Panc1 (cell line): ENCODE results near the gene CCDC171. TPM values are rescaled to one million over a fixed set of nuclear protein-coding genes. Genes with fewer than 3 reads are reported as not detected.

ENCODE experiments used
- ATAC-seq: fragments of 200-7000 bp; cut with Tn5 transposase; 2 replicates; pipeline ENCODE4 v1.9.1; 2020; ENCODE audit warnings: mild to moderate bottlenecking, moderate library complexity
- BruUV-seq: library from RNA; stranded (reverse); fragments of 400-500 nt; replicated peaks from 2 replicates; lab custom pipeline; 2021; lab: Mats Ljungman, UMichigan
- CTCF ChIA-PET: fragments of 300-600 bp; sonication (Branson Sonifier 250); formaldehyde crosslinking; loops from one replicate; lab custom pipeline; 2022; ENCODE audit warnings: antibody characterized with exemption; lab: Charles Lee
- POLR2A ChIA-PET: fragments of 300-600 bp; sonication (Branson Sonifier 250); formaldehyde crosslinking; loops from one replicate; lab custom pipeline; 2022; ENCODE audit warnings: antibody characterized with exemption; lab: Charles Lee
- DNase-seq: peaks from one replicate; pipeline ENCODE4 v3.0.0-alpha.2; 2010; ENCODE audit warnings: low read depth, low spot score
- H3K27ac ChIP-seq: 2 replicates; pipeline ENCODE4 v1.5.1; 2011; ENCODE audit warnings: mild to moderate bottlenecking, low read length, inconsistent platforms
- H3K27me3 ChIP-seq: fragments of 200-500 bp; sonication (Bioruptor generic); 2 replicates; pipeline ENCODE4 v1.6.0; 2014; ENCODE audit warnings: low read length, inconsistent platforms; ENCODE audit not compliant: control insufficient read depth, insufficient read depth
- H3K36me3 ChIP-seq: fragments of 200-500 bp; sonication (Bioruptor generic); 2 replicates; pipeline ENCODE4 v1.5.1; 2014; ENCODE audit warnings: inconsistent platforms, mild to moderate bottlenecking, low read length, moderate library complexity; ENCODE audit not compliant: control insufficient read depth, insufficient read depth
- H3K4me1 ChIP-seq: 2 replicates; pipeline ENCODE4 v1.5.1; 2011; ENCODE audit warnings: inconsistent platforms, mild to moderate bottlenecking, low read length, moderate library complexity; ENCODE audit not compliant: control insufficient read depth, insufficient read depth
- H3K4me3 ChIP-seq, 2 experiments: 2 replicates each; pipeline ENCODE4 v1.5.1; 2011 to 2012; ENCODE audit warnings: low read depth in 2 of 2, low read length in 2 of 2, mild to moderate bottlenecking in 2 of 2, inconsistent platforms in 1 of 2, moderate library complexity in 1 of 2
- H3K9me3 ChIP-seq: fragments of 200-500 bp; sonication (Bioruptor generic); 2 replicates; pipeline ENCODE4 v1.5.1; 2014; ENCODE audit warnings: low read depth, mild to moderate bottlenecking, inconsistent platforms, low read length, moderate library complexity; ENCODE audit not compliant: control insufficient read depth, insufficient read depth
- POLR2AphosphoS5 ChIP-seq: IDR thresholded peaks from 2 replicates; pipeline ENCODE4 v1.6.1; 2012; ENCODE audit warnings: mild to moderate bottlenecking, low read depth, low read length, moderate library complexity
- SIN3A ChIP-seq: IDR thresholded peaks from 2 replicates; pipeline ENCODE4 v1.6.1; 2012; ENCODE audit warnings: low read depth, mild to moderate bottlenecking, low read length, moderate library complexity, borderline replicate concordance; ENCODE audit not compliant: insufficient read depth
- TCF7L2 ChIP-seq: IDR thresholded peaks from 2 replicates; pipeline ENCODE4 v1.6.1; 2011; ENCODE audit warnings: mild to moderate bottlenecking, low read depth, low read length, inconsistent platforms
- in situ Hi-C: cut with HindIII; loops from 2 replicates; pipeline ENCODE4 v1.10.0; 2016; ENCODE audit warnings: low sequenced_read_pairs, low pct_unique_long_range_greater_than_20kb
- intact Hi-C: fragments of 100-400 bp; cut with micrococcal nuclease; formaldehyde crosslinking; loops from one replicate; pipeline ENCODE4 v1.10.0; 2022; ENCODE audit not compliant: unreplicated experiment
- total RNA-seq: library from RNA; stranded (reverse); gene quantifications from one replicate; pipeline ENCODE4 v1.2.1, GENCODE V29; 2021; ENCODE audit not compliant: unreplicated experiment
- TF ChIP-seq, protein P1 (sequence below), 2 experiments: IDR thresholded peaks; 2 replicates each; pipeline ENCODE4 v1.6.1; 2011 to 2012; ENCODE audit warnings: low read depth in 2 of 2, control low read depth in 1 of 2, low read length in 1 of 2, mild to moderate bottlenecking in 1 of 2, moderate library complexity in 1 of 2; ENCODE audit not compliant: insufficient read depth in 1 of 2
- TF ChIP-seq, protein P2 (sequence below): fragments of 450-650 bp; IDR thresholded peaks from 2 replicates; pipeline ENCODE4 v1.5.1; 2017; ENCODE audit warnings: mild to moderate bottlenecking

CCDC171 gene
- total RNA-seq, 1 experiment from 2014 or later, result 1.5 TPM

DNA sequence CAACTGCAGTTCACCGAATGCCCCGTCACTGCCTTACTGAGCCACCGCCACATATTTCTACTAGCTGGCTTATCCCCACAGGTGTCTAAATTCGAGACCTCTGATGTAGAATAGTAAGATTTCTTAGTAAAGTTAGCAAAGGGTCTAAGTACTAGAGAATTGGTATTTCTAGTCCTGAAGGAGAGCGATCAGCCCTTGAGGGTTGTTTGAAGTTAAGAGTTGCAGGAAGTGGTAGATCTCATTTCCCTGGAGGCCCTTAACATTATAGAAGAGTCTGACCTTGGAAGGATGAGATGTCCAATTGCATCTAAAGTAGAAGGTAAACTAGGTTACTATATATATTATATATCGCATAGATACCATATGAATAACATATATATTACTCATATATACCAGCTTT lies 451.8 kb downstream of the CCDC171 start:
- H3K9me3 ChIP-seq, result no peaks in the 10 kb centered on the region
- no peak overlapping the region for H3K27ac ChIP-seq
- TF ChIP-seq, protein P1, sequence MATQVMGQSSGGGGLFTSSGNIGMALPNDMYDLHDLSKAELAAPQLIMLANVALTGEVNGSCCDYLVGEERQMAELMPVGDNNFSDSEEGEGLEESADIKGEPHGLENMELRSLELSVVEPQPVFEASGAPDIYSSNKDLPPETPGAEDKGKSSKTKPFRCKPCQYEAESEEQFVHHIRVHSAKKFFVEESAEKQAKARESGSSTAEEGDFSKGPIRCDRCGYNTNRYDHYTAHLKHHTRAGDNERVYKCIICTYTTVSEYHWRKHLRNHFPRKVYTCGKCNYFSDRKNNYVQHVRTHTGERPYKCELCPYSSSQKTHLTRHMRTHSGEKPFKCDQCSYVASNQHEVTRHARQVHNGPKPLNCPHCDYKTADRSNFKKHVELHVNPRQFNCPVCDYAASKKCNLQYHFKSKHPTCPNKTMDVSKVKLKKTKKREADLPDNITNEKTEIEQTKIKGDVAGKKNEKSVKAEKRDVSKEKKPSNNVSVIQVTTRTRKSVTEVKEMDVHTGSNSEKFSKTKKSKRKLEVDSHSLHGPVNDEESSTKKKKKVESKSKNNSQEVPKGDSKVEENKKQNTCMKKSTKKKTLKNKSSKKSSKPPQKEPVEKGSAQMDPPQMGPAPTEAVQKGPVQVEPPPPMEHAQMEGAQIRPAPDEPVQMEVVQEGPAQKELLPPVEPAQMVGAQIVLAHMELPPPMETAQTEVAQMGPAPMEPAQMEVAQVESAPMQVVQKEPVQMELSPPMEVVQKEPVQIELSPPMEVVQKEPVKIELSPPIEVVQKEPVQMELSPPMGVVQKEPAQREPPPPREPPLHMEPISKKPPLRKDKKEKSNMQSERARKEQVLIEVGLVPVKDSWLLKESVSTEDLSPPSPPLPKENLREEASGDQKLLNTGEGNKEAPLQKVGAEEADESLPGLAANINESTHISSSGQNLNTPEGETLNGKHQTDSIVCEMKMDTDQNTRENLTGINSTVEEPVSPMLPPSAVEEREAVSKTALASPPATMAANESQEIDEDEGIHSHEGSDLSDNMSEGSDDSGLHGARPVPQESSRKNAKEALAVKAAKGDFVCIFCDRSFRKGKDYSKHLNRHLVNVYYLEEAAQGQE (IDR thresholded peaks at IDR 0.05; ENCODE audit: insufficient read depth in 1 of 2, low read depth in 2 of 2, low read length in 1 of 2), result no peak
- no peak for TF ChIP-seq TCF7L2
- no peak for TF ChIP-seq SIN3A
- no peak for TF ChIP-seq POLR2AphosphoS5
- TF ChIP-seq, protein P2, sequence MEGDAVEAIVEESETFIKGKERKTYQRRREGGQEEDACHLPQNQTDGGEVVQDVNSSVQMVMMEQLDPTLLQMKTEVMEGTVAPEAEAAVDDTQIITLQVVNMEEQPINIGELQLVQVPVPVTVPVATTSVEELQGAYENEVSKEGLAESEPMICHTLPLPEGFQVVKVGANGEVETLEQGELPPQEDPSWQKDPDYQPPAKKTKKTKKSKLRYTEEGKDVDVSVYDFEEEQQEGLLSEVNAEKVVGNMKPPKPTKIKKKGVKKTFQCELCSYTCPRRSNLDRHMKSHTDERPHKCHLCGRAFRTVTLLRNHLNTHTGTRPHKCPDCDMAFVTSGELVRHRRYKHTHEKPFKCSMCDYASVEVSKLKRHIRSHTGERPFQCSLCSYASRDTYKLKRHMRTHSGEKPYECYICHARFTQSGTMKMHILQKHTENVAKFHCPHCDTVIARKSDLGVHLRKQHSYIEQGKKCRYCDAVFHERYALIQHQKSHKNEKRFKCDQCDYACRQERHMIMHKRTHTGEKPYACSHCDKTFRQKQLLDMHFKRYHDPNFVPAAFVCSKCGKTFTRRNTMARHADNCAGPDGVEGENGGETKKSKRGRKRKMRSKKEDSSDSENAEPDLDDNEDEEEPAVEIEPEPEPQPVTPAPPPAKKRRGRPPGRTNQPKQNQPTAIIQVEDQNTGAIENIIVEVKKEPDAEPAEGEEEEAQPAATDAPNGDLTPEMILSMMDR, result no peak
- no peak for ATAC-seq
- ChIA-PET CTCF (no interaction called here), POLR2A (no interaction called here)
- in situ Hi-C loops, result no loop called here
- H3K4me1 ChIP-seq, result no peaks in the 10 kb centered on the region
- H3K27me3 ChIP-seq, result no peaks in the 10 kb centered on the region
- intact Hi-C loops, result no loop called here
- no TSS peak for BruUV-seq
- no peaks in the 10 kb centered on the region for H3K36me3 ChIP-seq
- no peak overlapping the region for H3K4me3 ChIP-seq
- no peak for DNase-seq

DNA sequence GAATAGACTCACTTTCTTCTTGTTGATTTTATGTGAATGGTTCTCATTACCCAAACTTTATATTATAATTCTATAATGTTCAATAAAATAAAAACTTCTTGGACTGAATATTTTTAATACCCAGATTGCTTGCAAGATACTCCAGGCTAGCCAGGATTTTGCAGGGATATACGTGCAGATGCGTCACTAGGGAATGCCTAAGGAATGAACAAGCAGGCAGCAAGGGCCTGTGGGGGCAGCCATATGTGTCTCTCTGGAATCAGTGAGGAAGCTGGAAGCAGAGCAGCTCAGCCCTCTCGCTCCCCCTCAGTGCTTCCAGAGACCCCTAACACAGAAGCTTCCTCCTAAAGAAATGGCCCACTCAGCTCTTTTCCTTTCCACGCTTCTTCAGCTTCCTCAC lies 457.4 kb downstream of the CCDC171 start:
- CTCF ChIA-PET, result no interaction called here
- no peak for ATAC-seq
- BruUV-seq, result no TSS peak

More for the DNA sequence above, 457.4 kb downstream of the CCDC171 start:
- Histone ChIP-seq H3K4me3 (no peak overlapping the region), H3K27ac (no peak overlapping the region), H3K9me3 (no peaks in the 10 kb centered on the region), H3K36me3 (no peaks in the 10 kb centered on the region), H3K27me3 (no peaks in the 10 kb centered on the region), H3K4me1 (no peaks in the 10 kb centered on the region)
- TF ChIP-seq, protein P1 (IDR thresholded peaks at IDR 0.05; ENCODE audit: insufficient read depth in 1 of 2, low read depth in 2 of 2, low read length in 1 of 2), result no peak
- TF ChIP-seq, protein P2, result no peak
- TF ChIP-seq POLR2AphosphoS5, result no peak
- no peak for TF ChIP-seq SIN3A
- TF ChIP-seq TCF7L2, result no peak
- in situ Hi-C loops, result no loop called here
- intact Hi-C loops, result no loop called here
- no peak for DNase-seq
- POLR2A ChIA-PET, result no interaction called here
